Kidney epithelial cell (primary cell): ENCODE results near the gene GSDME. TPM values are rescaled to one million over a fixed set of nuclear protein-coding genes. Genes with fewer than 3 reads are reported as not detected.

Source experiments
- DNase-seq: peaks from one replicate; pipeline ENCODE4 v3.0.0-alpha.2; 2010; ENCODE audit warnings: low read depth
- H3K27me3 ChIP-seq: 2 replicates; pipeline ENCODE4 v1.6.0; 2011; ENCODE audit warnings: low read length; ENCODE audit not compliant: control insufficient read depth, insufficient read depth
- H3K36me3 ChIP-seq: 2 replicates; pipeline ENCODE4 v1.5.1; 2011; ENCODE audit warnings: low read length; ENCODE audit not compliant: control insufficient read depth, insufficient read depth
- H3K4me3 ChIP-seq: 2 replicates; pipeline ENCODE4 v1.5.1; 2011; ENCODE audit warnings: low read depth, mild to moderate bottlenecking, control low read depth, low read length
- CTCF ChIP-seq: IDR thresholded peaks from 2 replicates; pipeline ENCODE4 v1.5.1; 2011; ENCODE audit warnings: mild to moderate bottlenecking, moderate library complexity, low read length, control low read depth, inconsistent platforms; ENCODE audit not compliant: insufficient read depth, poor library complexity, severe bottlenecking
- total RNA-seq: library from RNA; depleted of rRNA; stranded (reverse); fragments of >200 nt; gene quantifications from 2 replicates; pipeline ENCODE4 v1.2.3, GENCODE V29; 2015

The GSDME gene
- total RNA-seq, 1 donor from 2014 or later, result 84.8 TPM

- no peak overlapping the region for H3K4me3 ChIP-seq
- TF ChIP-seq CTCF, result no peak
- H3K27me3 ChIP-seq, result no peaks in the 10 kb centered on the region
- no peaks in the 10 kb centered on the region for H3K36me3 ChIP-seq
- no peak for DNase-seq
Observed at GRCh38 chr7:24657980-24658379, 99.3 kb downstream of the GSDME start.

- no peak for TF ChIP-seq CTCF
- DNase-seq, result no peak
- H3K4me3 ChIP-seq, result no peak overlapping the region
- H3K36me3 ChIP-seq, result no peaks in the 10 kb centered on the region
- no peaks in the 10 kb centered on the region for H3K27me3 ChIP-seq
Observed at GRCh38 chr7:24656608-24657007, 100.7 kb downstream of the GSDME start.

- no peak for TF ChIP-seq CTCF
- DNase-seq, result no peak
- no peak overlapping the region for H3K4me3 ChIP-seq
- no peaks in the 10 kb centered on the region for H3K27me3 ChIP-seq
- H3K36me3 ChIP-seq, result no peaks in the 10 kb centered on the region
Observed at GRCh38 chr7:24654305-24654704, 103.0 kb downstream of the GSDME start.

- Histone ChIP-seq H3K36me3 (no peaks in the 10 kb centered on the region), H3K4me3 (no peak overlapping the region), H3K27me3 (no peaks in the 10 kb centered on the region)
- TF ChIP-seq CTCF, result no peak
- no peak for DNase-seq
Observed at GRCh38 chr7:24653316-24654085, 103.8 kb downstream of the GSDME start.

GRCh38 chr7:24652251-24652939 is 104.9 kb downstream of the GSDME start:
- H3K27me3 ChIP-seq, result no peaks in the 10 kb centered on the region
- no peak for TF ChIP-seq CTCF
- no peak for DNase-seq

More at GRCh38 chr7:24652251-24652939, 104.9 kb downstream of the GSDME start:
- Histone ChIP-seq H3K4me3 (no peak overlapping the region), H3K36me3 (no peaks in the 10 kb centered on the region)

Other genes starting within 250 kb of the GSDME start
- gene PALS2, start 184.0 kb downstream of the GSDME start, total RNA-seq, result 8.0 and 8.9 TPM in 2 replicates
- gene OSBPL3, start 222.7 kb upstream of the GSDME start, total RNA-seq, result 35.2 and 40.3 TPM in 2 replicates